LNCAP (cell line): ENCODE measurements around the gene SEC14L5.

Experiments used
- CTCF ChIP-seq: fragments of 450-650 bp; IDR thresholded peaks from 2 replicates; pipeline ENCODE4 v1.5.1; 2017; ENCODE audit warnings: mild to moderate bottlenecking

Gene SEC14L5

GRCh38 chr16:5059386-5060072 is 101.4 kb downstream of the SEC14L5 start:
- no peak for TF ChIP-seq CTCF

- no peak for TF ChIP-seq CTCF
These were observed 102.0 kb downstream of the SEC14L5 start for GRCh38 chr16:5060073-5060641.

DNA sequence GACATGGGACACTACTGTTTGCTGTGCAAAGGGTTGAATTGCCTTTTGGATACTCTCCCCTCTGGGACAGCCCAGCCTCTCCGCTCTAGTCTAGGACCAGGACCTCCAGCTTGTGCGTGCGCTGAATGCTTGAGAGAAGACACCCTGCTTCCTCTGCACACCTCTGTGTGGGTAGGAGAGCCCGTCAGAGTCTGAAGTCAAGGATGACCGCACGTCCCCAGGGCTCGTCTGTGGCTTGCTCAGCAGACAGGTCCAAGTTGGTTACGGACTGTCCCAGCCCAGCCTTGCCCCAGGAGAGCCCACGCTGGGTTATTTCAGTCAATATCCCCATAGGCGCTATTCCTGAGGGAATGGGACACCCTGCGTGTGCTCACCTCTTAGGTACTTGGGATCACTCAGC is 103.9 kb downstream of the SEC14L5 start:
- no peak for TF ChIP-seq CTCF

GRCh38 chr16:5062790-5063765 is 104.9 kb downstream of the SEC14L5 start:
- no peak for TF ChIP-seq CTCF

DNA sequence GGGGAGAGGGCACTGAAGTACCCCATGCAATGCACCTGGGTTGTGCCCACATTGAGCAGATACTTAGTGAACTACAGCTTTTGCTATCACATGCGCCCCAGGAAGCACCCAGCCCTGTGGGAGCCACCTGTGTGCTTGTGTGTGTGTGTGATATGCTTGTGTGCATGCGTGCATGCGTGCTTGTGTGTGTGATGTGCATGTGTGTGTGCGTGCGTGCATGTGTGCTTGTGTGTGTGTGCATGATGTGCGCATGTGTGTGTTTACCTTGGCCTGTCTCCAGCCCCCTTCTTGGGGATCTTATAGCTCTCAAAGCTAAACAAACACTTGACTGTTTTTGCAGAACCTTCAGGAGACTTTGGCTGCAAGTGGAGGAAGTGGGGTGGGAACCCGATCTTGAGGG is 106.8 kb downstream of the SEC14L5 start:
- no peak for TF ChIP-seq CTCF

DNA sequence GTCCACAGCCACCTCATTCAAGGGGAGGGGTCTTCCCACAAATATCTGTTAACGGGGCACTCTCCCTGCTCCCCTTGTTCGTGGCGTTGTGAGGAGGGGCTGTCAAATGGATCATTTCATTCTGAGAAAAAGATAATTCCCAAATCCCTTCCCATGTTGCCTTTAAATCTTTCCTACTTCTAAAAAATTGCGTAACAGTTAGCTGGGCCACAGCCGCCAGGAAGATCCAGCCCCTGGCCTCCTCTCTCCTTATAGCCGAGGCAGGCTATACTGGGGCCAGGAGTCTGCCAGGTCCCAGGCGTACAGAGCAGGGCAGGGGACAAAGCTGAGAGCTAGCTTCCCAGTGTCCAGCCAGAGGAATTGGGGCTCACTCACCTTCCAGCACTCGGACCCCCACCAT is 107.2 kb downstream of the SEC14L5 start:
- TF ChIP-seq CTCF = no peak

- no peak for TF ChIP-seq CTCF
These were observed 107.7 kb downstream of the SEC14L5 start, which contains the start of gene C16orf89 for GRCh38 chr16:5065813-5066212. Gene C16orf89, minus strand, starts transcription at chr16:5065956. Its CDS starts 48 bp downstream, at chr16:5065908.
